Fibroblast of lung (primary cell): ENCODE measurements around the gene CRACR2A.

Experiments
- CTCF ChIP-seq, 2 donors: IDR thresholded peaks in 1 of 2; conservative IDR thresholded peaks in 1 of 2; 1 replicate in 1 of 2; 2 replicates in 1 of 2; pipeline ENCODE4 v1.5.1; 2011 to 2012; ENCODE audit warnings: low read length in 2 of 2, control low read depth in 1 of 2, inconsistent platforms in 1 of 2, low read depth in 1 of 2, mild to moderate bottlenecking in 1 of 2
- EZH2 ChIP-seq: IDR thresholded peaks from 2 replicates; pipeline ENCODE4 v1.5.1; 2012; ENCODE audit warnings: low read length, control low read depth, mild to moderate bottlenecking; ENCODE audit errors: missing control alignments

- no peak for TF ChIP-seq CTCF (conservative IDR thresholded peaks at IDR 0.05 in 1 of 2, IDR thresholded peaks at IDR 0.05 in 1 of 2; ENCODE audit: low read depth in 1 of 2, low read length in 2 of 2)
- no peak for TF ChIP-seq EZH2
Observed at GRCh38 chr12:3743803-3744202, 9.1 kb downstream of the CRACR2A start.
